Measurements from ENCODE around the gene STK35. TPM values are rescaled to one million over a fixed set of nuclear protein-coding genes. Genes with fewer than 3 reads are reported as not detected.

STK35 gene
- total and polyA plus RNA-seq, 2 of the 8 experiments (the other 6 are each of a cell fraction or from before 2014, with no cell fraction given): 24.9 to 45.0 TPM

DNA sequence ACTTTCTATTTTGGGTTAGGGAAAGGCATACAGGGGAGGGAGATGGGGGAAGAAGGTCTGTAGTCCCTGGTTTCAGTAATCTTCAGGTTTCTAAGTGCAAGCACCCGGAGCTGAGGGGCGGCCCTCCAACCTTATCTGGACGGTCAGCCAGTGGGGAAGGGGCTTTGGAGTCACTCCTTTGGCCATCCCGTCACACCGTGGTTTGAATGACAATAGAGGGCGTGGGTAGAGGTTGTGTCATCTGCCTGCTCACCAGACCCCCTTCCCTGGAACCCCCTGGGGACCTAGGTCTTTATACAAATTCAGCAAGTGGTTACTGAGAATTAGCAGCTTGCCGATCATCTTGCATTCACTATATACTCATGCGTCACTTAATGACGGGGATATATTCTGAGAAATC, 29.1 kb downstream of the STK35 start:
- Histone ChIP-seq H3K27ac (ENCODE audit: low read depth, low read length) (no peak overlapping the region), H4K8ac (ENCODE audit: extremely low read depth, insufficient read depth, low read length) (no peak overlapping the region)

More for the DNA sequence above, 29.1 kb downstream of the STK35 start:
- peaks cover 0 to 76% of the 10 kb centered on the region in 2 experiments; a peak in 2 of 4 replicates for H3K79me2 ChIP-seq (ENCODE audit: control insufficient read depth in 1 of 2, insufficient read depth in 2 of 2, low read length in 2 of 2)
- no peaks in the 10 kb centered on the region for H3K36me3 ChIP-seq (ENCODE audit: control insufficient read depth in 2 of 4, insufficient read depth in 4 of 4, low read length in 3 of 4)
- H3K9me3 ChIP-seq (ENCODE audit: insufficient read depth in 2 of 2, low read depth in 1 of 2, low read length in 1 of 2): no peaks in the 10 kb centered on the region
- H3K23ac ChIP-seq (ENCODE audit: insufficient read length): no peak overlapping the region
- peaks cover 2 to 19% (median 10%) of the 10 kb centered on the region in 4 experiments for H3K4me1 ChIP-seq (replicated peaks in 1 of 4; ENCODE audit: control insufficient read depth in 3 of 4, insufficient read depth in 4 of 4, low read length in 3 of 4)
- no peaks in the 10 kb centered on the region for H3K23me2 ChIP-seq (ENCODE audit: low read depth, low read length)
- H2AK5ac ChIP-seq (ENCODE audit: low read depth, low read length): no peak overlapping the region
- no peak overlapping the region for H2BK12ac ChIP-seq (ENCODE audit: low read depth, low read length)
- DNase-seq (ENCODE audit: low read depth in 1 of 2, low spot score in 2 of 2) (no peak), FAIRE-seq (no peak)
- peaks cover 20% of the 10 kb centered on the region for H3K79me1 ChIP-seq (ENCODE audit: low read depth, low read length)
- no peak overlapping the region for H2BK5ac ChIP-seq (ENCODE audit: low read depth, low read length)
- H2BK15ac ChIP-seq (ENCODE audit: low read length): no peak overlapping the region
- H2BK120ac ChIP-seq (replicated peaks; ENCODE audit: low read depth, low read length): no peak overlapping the region
- H3K9ac ChIP-seq (replicated peaks in 1 of 4; ENCODE audit: extremely low read depth in 1 of 4, low read depth in 3 of 4, low read length in 3 of 4): no peak overlapping the region
- no peak overlapping the region for H3K4ac ChIP-seq (replicated peaks; ENCODE audit: insufficient read length, low read depth, low read length)
- peak overlapping the region; percentile 10 to 53; a peak in 2 of 4 replicates for H3K4me2 ChIP-seq (ENCODE audit: insufficient read depth in 1 of 2, low read depth in 2 of 2, low read length in 2 of 2)
- H3K56ac ChIP-seq (replicated peaks; ENCODE audit: insufficient read length, low read depth, low read length): no peak overlapping the region
- H4K91ac ChIP-seq (replicated peaks; ENCODE audit: insufficient read length, low read length): no peak overlapping the region
- ChIA-PET POLR2A (ENCODE audit: partially characterized antibody) (interaction anchor here (0.8 to 2.2 kb wide), 2 partner anchors 11 to 27 kb away, joined by 3 to 6 read pairs; no protein-coding TSS in a partner anchor), CTCF (ENCODE audit: partially characterized antibody) (interaction anchor here (1.3 to 1.7 kb wide), 5 partner anchors 11 to 124 kb away, joined by 3 to 4 read pairs (median 4); no protein-coding TSS in a partner anchor)
- no peak overlapping the region for H2AFZ ChIP-seq (ENCODE audit: low read length)
- WGBS, 2 experiments (ENCODE audit: extremely low coverage in 1 of 2, insufficient coverage in 1 of 2, insufficient read length in 1 of 2, insufficient replicate concordance in 2 of 2, low coverage in 1 of 2, low lambda C conversion rate in 2 of 2, missing lambda C conversion rate in 1 of 2): 53% methylated on average over 9 of the region's 9 CpGs; no CpG with 5 or more reads in 1 of the 2 experiments
- no peak overlapping the region for H4K5ac ChIP-seq (ENCODE audit: insufficient read length, low read depth, low read length)
- H3K14ac ChIP-seq (ENCODE audit: insufficient read length): no peak overlapping the region
- no peak overlapping the region for H3K18ac ChIP-seq (ENCODE audit: extremely low read depth, low read length)
- H3K27me3 ChIP-seq (replicated peaks in 1 of 4; ENCODE audit: control insufficient read depth in 3 of 4, extremely low read depth in 1 of 4, insufficient read depth in 3 of 4, low read length in 3 of 4): no peaks in the 10 kb centered on the region
- peaks cover 16 to 33% of the 10 kb centered on the region in 2 experiments for H4K20me1 ChIP-seq (replicated peaks in 1 of 2; ENCODE audit: control insufficient read depth in 1 of 2, insufficient read depth in 2 of 2, low read length in 2 of 2)
- TF ChIP-seq RAD21 (IDR thresholded peaks at IDR 0.05 in 1 of 2, conservative IDR thresholded peaks at IDR 0.05 in 1 of 2; ENCODE audit: low read depth in 2 of 2, low read length in 2 of 2): no peak
- TF ChIP-seq CREB1 (IDR thresholded peaks at IDR 0.05): 0 out of 2 replicates have a peak, but pooled peaks have one; percentile 29
- TF ChIP-seq, protein P1, sequence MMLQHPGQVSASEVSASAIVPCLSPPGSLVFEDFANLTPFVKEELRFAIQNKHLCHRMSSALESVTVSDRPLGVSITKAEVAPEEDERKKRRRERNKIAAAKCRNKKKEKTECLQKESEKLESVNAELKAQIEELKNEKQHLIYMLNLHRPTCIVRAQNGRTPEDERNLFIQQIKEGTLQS (IDR thresholded peaks at IDR 0.05; ENCODE audit: insufficient read depth, low read depth, low read length): no peak
- TF ChIP-seq, protein P2, sequence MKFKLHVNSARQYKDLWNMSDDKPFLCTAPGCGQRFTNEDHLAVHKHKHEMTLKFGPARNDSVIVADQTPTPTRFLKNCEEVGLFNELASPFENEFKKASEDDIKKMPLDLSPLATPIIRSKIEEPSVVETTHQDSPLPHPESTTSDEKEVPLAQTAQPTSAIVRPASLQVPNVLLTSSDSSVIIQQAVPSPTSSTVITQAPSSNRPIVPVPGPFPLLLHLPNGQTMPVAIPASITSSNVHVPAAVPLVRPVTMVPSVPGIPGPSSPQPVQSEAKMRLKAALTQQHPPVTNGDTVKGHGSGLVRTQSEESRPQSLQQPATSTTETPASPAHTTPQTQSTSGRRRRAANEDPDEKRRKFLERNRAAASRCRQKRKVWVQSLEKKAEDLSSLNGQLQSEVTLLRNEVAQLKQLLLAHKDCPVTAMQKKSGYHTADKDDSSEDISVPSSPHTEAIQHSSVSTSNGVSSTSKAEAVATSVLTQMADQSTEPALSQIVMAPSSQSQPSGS (IDR thresholded peaks at IDR 0.05; ENCODE audit: low read length): no peak
- no peak overlapping the region for H2BK20ac ChIP-seq (ENCODE audit: low read length)
- no peak overlapping the region for H3K4me3 ChIP-seq (ENCODE audit: extremely low read depth in 1 of 4, insufficient read depth in 2 of 4, low read depth in 3 of 4, low read length in 4 of 4)
